OCI-M1 (cell line): ENCODE data around the gene PRDM5.
"Not testable (repeated sequence)": the region's sequence is repeated elsewhere in the genome, so short reads cannot be mapped to it uniquely, and the experiment has no call there.

ENCODE experiments used
- DNase-seq: peaks from one replicate; lab custom pipeline; 2025; lab: John Stamatoyannopoulos, UW

The PRDM5 gene

GRCh38 chr4:120703908-120704307, 218.6 kb downstream of the PRDM5 start:
- DNase-seq, result no peak

GRCh38 chr4:120699354-120699753, 223.2 kb downstream of the PRDM5 start:
- DNase-seq, result no peak

GRCh38 chr4:120694973-120695372, 227.6 kb downstream of the PRDM5 start:
- no peak for DNase-seq

- DNase-seq, result no peak
These were observed 228.7 kb downstream of the PRDM5 start for GRCh38 chr4:120693816-120694215.

- no peak for DNase-seq
These were observed 229.6 kb downstream of the PRDM5 start for GRCh38 chr4:120692964-120693363.

GRCh38 chr4:120691536-120691935, 231.0 kb downstream of the PRDM5 start:
- no peak for DNase-seq

GRCh38 chr4:120691106-120691505, 231.4 kb downstream of the PRDM5 start:
- DNase-seq, result no peak

- DNase-seq, result peak; percentile 27
These were observed 233.7 kb downstream of the PRDM5 start for GRCh38 chr4:120688791-120689190.

- DNase-seq, result no peak
These were observed 236.7 kb downstream of the PRDM5 start for GRCh38 chr4:120685756-120686278.

- no peak for DNase-seq
These were observed 238.5 kb downstream of the PRDM5 start for GRCh38 chr4:120683897-120684540.

- no peak for DNase-seq
These were observed 239.5 kb downstream of the PRDM5 start for GRCh38 chr4:120682981-120683380.

GRCh38 chr4:120680647-120681228, 241.8 kb downstream of the PRDM5 start:
- no peak for DNase-seq

- DNase-seq, result no peak
These were observed 248.8 kb downstream of the PRDM5 start for GRCh38 chr4:120673696-120674095.

- no peak for DNase-seq
These were observed 249.9 kb downstream of the PRDM5 start for GRCh38 chr4:120672558-120673147.

- no peak for DNase-seq
These were observed 250.4 kb downstream of the PRDM5 start for GRCh38 chr4:120672076-120672475.

GRCh38 chr4:120671538-120671937, 251.0 kb downstream of the PRDM5 start:
- no peak for DNase-seq

- DNase-seq, result peak; percentile 7
These were observed 255.4 kb downstream of the PRDM5 start for GRCh38 chr4:120667102-120667501.

GRCh38 chr4:120664851-120665250, 257.7 kb downstream of the PRDM5 start:
- DNase-seq, result no peak

GRCh38 chr4:120659616-120660170, 262.8 kb downstream of the PRDM5 start:
- DNase-seq, result no peak

- peak; percentile 79 for DNase-seq
These were observed 263.8 kb downstream of the PRDM5 start for GRCh38 chr4:120658772-120659171.

- DNase-seq, result no peak
These were observed 268.5 kb downstream of the PRDM5 start for GRCh38 chr4:120653804-120654573.

GRCh38 chr4:120648336-120648735, 274.2 kb downstream of the PRDM5 start:
- DNase-seq, result not testable (repeated sequence)
